ENCODE measurements around the gene CHD9. TPM values are rescaled to one million over a fixed set of nuclear protein-coding genes. Genes with fewer than 3 reads are reported as not detected.
"Not testable (repeated sequence)": the region's sequence is repeated elsewhere in the genome, so short reads cannot be mapped to it uniquely, and the experiment has no call there.

CHD9 gene
- total RNA-seq, 2 donors from 2014 or later: 29.2 to 38.1 TPM

DNA sequence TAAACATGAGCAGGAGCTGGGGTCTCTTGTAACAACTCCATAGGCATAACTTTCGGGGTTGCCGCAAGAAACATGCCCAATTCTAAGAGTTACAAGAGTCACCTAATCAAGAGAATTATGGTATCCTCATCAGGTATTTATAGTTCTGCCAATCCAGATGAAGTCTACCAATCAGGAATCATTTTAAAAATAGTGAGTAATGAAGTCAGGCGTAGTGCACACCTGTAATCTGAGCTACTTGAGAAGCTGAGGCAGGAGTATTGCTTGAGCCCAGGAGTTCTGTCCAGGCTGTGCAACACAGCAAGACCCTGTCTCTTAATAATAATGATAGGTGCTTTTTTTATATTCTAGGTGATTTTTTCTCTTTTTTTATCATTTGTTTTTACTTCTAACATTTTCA is 251.0 kb downstream of the CHD9 start:
- Mint-ChIP-seq H3K27me3 (no peaks in the 10 kb centered on the region), H3K27ac (no peak overlapping the region)
- ATAC-seq: no peak

DNA sequence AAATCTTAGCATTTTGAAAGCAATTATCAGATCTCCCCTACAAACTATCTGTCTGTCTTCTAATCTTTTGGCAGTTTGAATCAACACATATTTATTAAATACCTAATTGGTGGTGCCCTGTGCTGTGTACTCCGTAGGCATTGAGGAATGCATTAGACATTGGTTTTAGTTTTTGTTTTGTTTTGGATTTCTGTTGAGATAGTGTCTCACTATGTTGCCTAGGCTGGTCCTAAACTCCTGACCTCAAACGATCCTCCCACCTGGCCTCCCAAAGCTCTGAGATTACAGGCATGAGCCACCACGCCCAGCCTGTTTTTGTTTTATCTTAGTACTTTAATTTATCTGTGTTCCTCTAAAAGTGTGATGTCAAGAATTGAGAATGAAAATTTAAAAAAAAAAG is 254.7 kb downstream of the CHD9 start:
- ATAC-seq: no peak
- Mint-ChIP-seq H3K27me3 (no peaks in the 10 kb centered on the region), H3K4me3 (no peak overlapping the region), H3K27ac (no peak overlapping the region), H3K36me3 (peaks cover 13% of the 10 kb centered on the region), H3K4me1 (ENCODE audit: low read depth in 2 of 2) (no peaks in the 10 kb centered on the region), H3K9me3 (no peaks in the 10 kb centered on the region)
- no peak for DNase-seq (ENCODE audit: low spot score)

More for the DNA sequence above, 251.0 kb downstream of the CHD9 start:
- no peaks in the 10 kb centered on the region for H3K4me1 Mint-ChIP-seq (ENCODE audit: low read depth in 2 of 2)
- H3K9me3 Mint-ChIP-seq: no peaks in the 10 kb centered on the region
- peaks cover 16% of the 10 kb centered on the region for H3K36me3 Mint-ChIP-seq
- no peak overlapping the region for H3K4me3 Mint-ChIP-seq
- no peak for DNase-seq (ENCODE audit: low spot score)

DNA sequence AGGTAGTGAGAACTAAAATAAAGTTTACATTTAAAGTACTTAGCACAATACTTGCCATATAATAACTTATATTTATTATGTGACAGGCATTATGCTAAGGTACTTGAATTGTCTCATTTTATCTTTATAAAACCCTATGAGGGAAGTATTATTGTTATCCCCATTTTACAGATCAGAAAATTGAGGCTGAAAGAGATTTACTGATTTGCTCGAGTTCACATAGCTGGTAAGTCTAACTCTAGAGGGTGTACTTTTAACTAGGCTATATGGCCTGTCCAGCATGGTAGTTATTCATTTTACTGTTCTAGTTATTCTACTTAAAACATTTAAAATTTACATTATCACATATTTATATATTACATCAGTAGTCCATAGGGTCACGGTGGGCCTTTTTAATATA is 266.2 kb downstream of the CHD9 start:
- Mint-ChIP-seq H3K27ac (no peak overlapping the region), H3K27me3 (no peaks in the 10 kb centered on the region), H3K36me3 (no peaks in the 10 kb centered on the region), H3K4me1 (ENCODE audit: low read depth in 2 of 2) (no peaks in the 10 kb centered on the region), H3K4me3 (no peak overlapping the region), H3K9me3 (no peaks in the 10 kb centered on the region)
- DNase-seq (ENCODE audit: low spot score) (no peak), ATAC-seq (no peak)

DNA sequence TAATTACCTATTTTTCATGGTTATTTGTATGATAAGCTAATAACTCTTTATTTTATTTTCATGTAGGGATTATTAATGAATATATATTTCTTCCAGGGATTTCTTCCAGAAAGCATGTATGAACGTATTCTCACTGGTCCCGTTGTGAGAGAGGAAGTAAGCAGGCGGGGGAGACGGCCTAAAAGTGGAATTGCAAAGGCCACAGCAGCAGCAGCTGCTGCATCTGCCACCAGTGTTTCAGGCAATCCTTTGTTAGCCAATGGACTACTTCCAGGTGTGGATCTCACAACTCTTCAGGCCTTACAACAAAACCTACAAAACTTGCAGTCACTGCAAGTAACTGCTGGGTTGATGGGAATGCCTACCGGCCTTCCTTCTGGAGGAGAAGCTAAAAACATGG is 269.1 kb downstream of the CHD9 start:
- H3K27me3 Mint-ChIP-seq: no peaks in the 10 kb centered on the region
- no peak overlapping the region for H3K4me3 Mint-ChIP-seq
- DNase-seq (ENCODE audit: low spot score) (no peak), ATAC-seq (no peak)
- H3K9me3 Mint-ChIP-seq: no peaks in the 10 kb centered on the region
- H3K4me1 Mint-ChIP-seq (ENCODE audit: low read depth in 2 of 2): no peaks in the 10 kb centered on the region
- H3K36me3 Mint-ChIP-seq: no peaks in the 10 kb centered on the region
- H3K27ac Mint-ChIP-seq: no peak overlapping the region

DNA sequence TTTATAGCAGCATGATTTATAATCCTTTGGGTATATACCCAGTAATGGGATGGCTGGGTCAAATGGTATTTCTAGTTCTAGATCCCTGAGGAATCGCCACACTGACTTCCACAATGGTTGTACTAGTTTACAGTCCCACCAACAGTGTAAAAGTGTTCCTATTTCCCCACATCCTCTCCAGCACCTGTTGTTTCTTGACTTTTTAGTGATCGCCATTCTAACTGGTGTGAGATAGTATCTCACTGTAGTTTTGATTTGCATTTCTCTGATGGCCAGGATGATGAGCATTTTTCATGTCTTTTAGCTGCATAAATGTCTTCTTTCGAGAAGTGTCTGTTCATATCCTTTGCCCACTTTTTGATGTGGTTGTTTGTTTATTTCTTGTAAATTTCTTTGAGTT is 276.2 kb downstream of the CHD9 start:
- DNase-seq (ENCODE audit: low spot score); H3K9me3 Mint-ChIP-seq; H3K27ac Mint-ChIP-seq; H3K36me3 Mint-ChIP-seq; H3K4me3 Mint-ChIP-seq; H3K27me3 Mint-ChIP-seq; ATAC-seq: not testable (repeated sequence)
- H3K4me1 Mint-ChIP-seq (ENCODE audit: low read depth in 2 of 2): peaks cover 6 to 18% of the 10 kb centered on the region in 2 donors

DNA sequence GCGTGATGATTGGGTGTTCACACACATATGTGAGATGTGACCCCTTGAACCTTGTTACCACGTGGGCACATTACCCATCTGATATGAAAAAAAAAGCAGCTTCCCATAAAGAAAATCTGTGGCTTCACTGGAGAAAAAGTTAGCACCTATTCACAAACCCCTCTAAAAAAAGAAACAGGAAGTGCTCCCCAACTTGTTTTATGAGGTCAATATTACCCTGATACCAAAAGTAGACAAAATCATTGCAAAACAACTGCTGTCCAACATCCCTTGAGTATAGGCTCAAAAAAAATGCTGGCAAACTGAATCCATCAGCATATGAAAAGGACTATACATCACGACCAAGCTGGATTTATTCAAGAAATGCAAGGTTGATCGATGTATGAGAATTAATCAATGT is 279.8 kb downstream of the CHD9 start:
- Mint-ChIP-seq H3K9me3 (peaks cover 3% of the 10 kb centered on the region), H3K4me3 (no peak overlapping the region), H3K4me1 (ENCODE audit: low read depth in 2 of 2) (peaks cover 6 to 18% of the 10 kb centered on the region in 2 donors), H3K27me3 (peaks cover 0 to 2% of the 10 kb centered on the region in 2 donors), H3K27ac (no peak overlapping the region), H3K36me3 (peaks cover 6% of the 10 kb centered on the region)
- ATAC-seq: no peak
- DNase-seq (ENCODE audit: low spot score): no peak

DNA sequence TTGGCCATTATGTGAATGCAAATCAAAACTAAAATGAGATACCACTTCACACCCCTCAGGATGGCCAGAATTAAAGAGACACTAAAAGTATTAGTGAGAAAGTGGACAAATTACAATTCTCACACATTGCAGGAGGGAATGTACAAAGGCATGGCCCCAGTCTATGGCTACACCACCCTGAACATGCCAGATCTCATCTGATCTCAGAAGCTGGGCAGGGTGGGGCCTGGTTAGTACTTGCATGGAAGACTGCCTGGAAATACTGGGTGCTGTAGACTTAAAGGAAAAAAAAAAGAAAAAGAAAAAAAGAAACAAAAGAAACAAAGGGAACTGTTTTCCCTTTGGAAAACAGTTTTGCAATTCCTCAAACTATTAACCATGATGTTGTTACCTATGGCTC is 282.5 kb downstream of the CHD9 start:
- no peaks in the 10 kb centered on the region for H3K36me3 Mint-ChIP-seq
- peaks cover 0 to 2% of the 10 kb centered on the region in 2 donors for H3K27me3 Mint-ChIP-seq
- no peak overlapping the region for H3K27ac Mint-ChIP-seq
- ATAC-seq: no peak
- H3K4me3 Mint-ChIP-seq: no peak overlapping the region
- peaks cover 6 to 18% of the 10 kb centered on the region in 2 donors for H3K4me1 Mint-ChIP-seq (ENCODE audit: low read depth in 2 of 2)
- H3K9me3 Mint-ChIP-seq: no peaks in the 10 kb centered on the region
- no peak for DNase-seq (ENCODE audit: low spot score)

DNA sequence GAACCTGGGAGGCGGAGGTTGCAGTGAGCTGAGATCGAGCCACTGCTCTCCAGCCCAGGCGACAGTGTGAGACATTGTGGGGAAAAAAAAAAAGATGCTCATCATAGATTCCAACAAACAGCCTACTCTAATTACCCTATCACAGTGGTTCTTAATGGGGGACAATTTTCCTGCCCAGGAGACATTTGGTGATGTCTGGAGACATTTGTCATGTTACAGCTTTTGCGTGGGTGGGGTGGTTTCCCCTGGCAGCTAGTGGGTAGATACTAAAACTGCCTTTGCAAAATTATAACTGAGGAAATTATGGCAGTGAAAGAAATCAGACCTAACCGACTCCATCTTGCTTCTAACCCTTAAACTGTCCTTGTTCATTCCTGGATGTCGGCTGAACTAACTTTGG is 287.0 kb downstream of the CHD9 start:
- Mint-ChIP-seq H3K36me3 (no peaks in the 10 kb centered on the region), H3K4me1 (ENCODE audit: low read depth in 2 of 2) (no peaks in the 10 kb centered on the region), H3K27ac (no peak overlapping the region), H3K4me3 (no peak overlapping the region), H3K9me3 (no peaks in the 10 kb centered on the region), H3K27me3 (peaks cover 0 to 2% of the 10 kb centered on the region in 2 donors)
- DNase-seq (ENCODE audit: low spot score): no peak
- no peak for ATAC-seq

DNA sequence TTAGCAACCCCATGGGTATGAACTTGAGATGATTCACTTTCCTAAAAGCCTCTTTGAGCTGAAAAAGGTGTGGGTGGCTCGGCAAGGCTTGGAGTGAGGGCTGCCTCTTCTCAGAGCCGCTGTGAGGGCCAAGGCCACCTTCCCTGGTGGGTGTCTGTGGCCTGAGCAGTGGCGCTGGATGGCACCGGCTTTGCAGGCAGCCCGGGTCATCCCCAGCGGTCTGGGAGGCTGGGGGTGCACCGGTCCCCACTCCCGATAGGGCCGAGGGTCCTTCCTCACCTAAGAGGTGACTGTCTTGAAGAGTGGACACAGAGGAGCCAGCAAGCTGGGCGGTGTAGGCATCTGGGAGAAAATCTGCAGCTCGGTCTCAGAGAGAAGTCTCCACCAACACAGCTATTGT is 300.3 kb downstream of the CHD9 start:
- H3K9me3 Mint-ChIP-seq: no peaks in the 10 kb centered on the region
- H3K36me3 Mint-ChIP-seq: no peaks in the 10 kb centered on the region
- no peak for DNase-seq (ENCODE audit: low spot score)
- ATAC-seq: peak; percentile 20 to 36
- H3K27me3 Mint-ChIP-seq: peaks cover 10 to 13% of the 10 kb centered on the region in 2 donors
- no peak overlapping the region for H3K27ac Mint-ChIP-seq
- H3K4me1 Mint-ChIP-seq (ENCODE audit: low read depth in 2 of 2): peaks cover 0 to 3% of the 10 kb centered on the region in 2 donors
- no peak overlapping the region for H3K4me3 Mint-ChIP-seq

DNA sequence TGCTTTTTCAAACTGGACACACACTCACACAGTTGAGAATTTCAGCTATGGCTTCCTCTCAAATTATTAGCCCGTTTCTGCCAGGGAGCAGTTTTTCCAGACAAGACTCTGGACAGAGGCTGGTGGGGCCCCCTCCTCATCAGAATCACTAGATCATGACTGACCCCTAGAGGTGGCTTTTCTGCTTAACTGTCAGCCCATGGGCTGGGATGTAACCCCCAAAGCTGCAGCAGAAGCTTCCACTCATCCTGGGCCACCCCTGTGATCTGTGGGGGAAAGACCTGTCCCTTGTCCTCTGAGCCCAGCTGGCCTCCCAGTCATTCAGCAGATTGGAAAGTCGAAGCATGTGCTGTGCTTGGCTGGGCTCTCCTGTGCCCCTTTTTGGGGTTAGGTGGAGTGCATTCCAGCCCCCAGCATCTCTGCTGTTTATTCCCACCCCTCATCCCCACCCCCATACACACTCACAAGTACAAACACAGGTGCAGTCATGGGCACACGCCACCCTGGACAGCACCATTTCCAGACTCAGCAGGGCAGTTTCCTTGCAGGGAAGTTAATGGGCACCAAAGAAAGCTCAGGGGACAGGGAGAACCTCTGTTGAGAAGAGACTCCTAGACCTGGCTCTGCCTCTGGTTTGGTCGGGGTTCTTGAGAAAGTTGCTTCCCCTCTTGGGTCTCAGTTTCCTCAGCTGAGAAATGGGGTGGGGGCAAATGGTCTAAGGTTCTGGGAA is 301.9 kb downstream of the CHD9 start:
- H3K27me3 Mint-ChIP-seq: peaks cover 10 to 13% of the 10 kb centered on the region in 2 donors
- no peaks in the 10 kb centered on the region for H3K36me3 Mint-ChIP-seq
- no peak overlapping the region for H3K27ac Mint-ChIP-seq
- ATAC-seq (no peak), DNase-seq (ENCODE audit: low spot score) (no peak)
- no peaks in the 10 kb centered on the region for H3K9me3 Mint-ChIP-seq
- peaks cover 0 to 3% of the 10 kb centered on the region in 2 donors for H3K4me1 Mint-ChIP-seq (ENCODE audit: low read depth in 2 of 2)
- H3K4me3 Mint-ChIP-seq: no peak overlapping the region

DNA sequence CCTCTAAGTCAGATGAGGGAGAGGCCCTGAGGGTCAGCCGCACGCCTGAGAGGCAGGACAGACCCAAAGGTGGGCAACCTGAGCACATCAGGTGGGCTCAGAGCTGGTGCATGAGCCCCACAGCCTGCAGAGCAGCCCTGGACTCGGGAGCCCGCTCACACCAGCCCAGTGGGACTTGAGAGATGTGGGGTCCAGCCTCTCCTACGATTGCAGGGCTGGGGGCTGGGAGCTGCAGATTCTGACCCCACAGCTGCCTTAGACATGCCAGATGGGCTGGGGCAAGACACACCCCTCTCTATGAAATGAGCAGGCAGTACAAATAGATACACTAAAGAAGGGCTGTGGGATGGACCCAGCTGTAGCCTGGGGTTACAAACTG is 302.4 kb downstream of the CHD9 start:
- no peak for ATAC-seq

DNA sequence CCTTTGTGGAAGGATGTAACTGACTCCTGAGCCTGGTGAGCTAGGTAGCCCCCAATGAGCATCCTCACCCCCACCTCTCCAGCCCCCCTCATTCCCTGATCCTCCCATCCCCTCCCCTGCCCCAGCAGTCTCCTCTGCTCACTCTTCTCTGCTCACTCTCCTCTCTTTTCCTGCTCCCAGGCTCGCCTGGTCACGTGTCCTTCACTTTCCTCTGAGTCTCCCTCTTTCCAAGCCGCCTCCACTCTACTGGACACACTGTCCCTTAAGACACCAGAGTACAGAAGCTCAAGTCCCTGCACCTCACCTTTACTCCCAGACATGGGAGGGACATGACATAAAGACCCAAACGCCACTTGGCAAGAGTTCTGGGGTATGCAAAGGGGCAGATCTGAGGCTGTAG is 303.2 kb downstream of the CHD9 start:
- no peaks in the 10 kb centered on the region for H3K36me3 Mint-ChIP-seq
- no peak overlapping the region for H3K27ac Mint-ChIP-seq
- no peak overlapping the region for H3K4me3 Mint-ChIP-seq
- DNase-seq (ENCODE audit: low spot score) (no peak), ATAC-seq (no peak)
- H3K9me3 Mint-ChIP-seq: no peaks in the 10 kb centered on the region
- peaks cover 0 to 3% of the 10 kb centered on the region in 2 donors for H3K4me1 Mint-ChIP-seq (ENCODE audit: low read depth in 2 of 2)
- peaks cover 10 to 13% of the 10 kb centered on the region in 2 donors for H3K27me3 Mint-ChIP-seq

More for the DNA sequence above, 302.4 kb downstream of the CHD9 start:
- peaks cover 10 to 13% of the 10 kb centered on the region in 2 donors for H3K27me3 Mint-ChIP-seq
- DNase-seq (ENCODE audit: low spot score): no peak
- H3K36me3 Mint-ChIP-seq: no peaks in the 10 kb centered on the region
- no peak overlapping the region for H3K4me3 Mint-ChIP-seq
- no peaks in the 10 kb centered on the region for H3K9me3 Mint-ChIP-seq
- H3K27ac Mint-ChIP-seq: no peak overlapping the region
- peaks cover 0 to 3% of the 10 kb centered on the region in 2 donors for H3K4me1 Mint-ChIP-seq (ENCODE audit: low read depth in 2 of 2)

DNA sequence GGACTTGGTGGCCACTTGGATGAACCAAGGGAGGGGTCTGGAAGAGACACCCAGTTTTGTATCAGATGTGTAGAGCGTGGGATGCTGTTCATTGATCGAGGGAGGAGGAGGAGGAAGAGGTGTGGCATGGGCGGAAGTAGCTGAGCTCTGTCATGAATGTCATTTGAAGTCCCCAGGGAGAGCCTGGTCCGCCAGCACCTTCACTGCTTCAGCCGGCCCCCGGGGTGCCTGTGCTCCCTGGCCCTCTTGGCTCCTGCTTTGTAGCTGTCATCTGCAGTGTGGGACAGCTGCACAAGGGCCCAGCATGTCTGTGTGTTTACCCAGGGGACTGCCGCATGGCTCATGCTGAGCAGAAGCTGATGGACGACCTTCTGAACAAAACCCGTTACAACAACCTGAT is 304.1 kb downstream of the CHD9 start:
- no peak for ATAC-seq
- Mint-ChIP-seq H3K9me3 (no peaks in the 10 kb centered on the region), H3K27me3 (peaks cover 10 to 13% of the 10 kb centered on the region in 2 donors), H3K4me3 (no peak overlapping the region), H3K4me1 (ENCODE audit: low read depth in 2 of 2) (peaks cover 0 to 3% of the 10 kb centered on the region in 2 donors), H3K27ac (no peak overlapping the region), H3K36me3 (no peaks in the 10 kb centered on the region)
- DNase-seq (ENCODE audit: low spot score): no peak

DNA sequence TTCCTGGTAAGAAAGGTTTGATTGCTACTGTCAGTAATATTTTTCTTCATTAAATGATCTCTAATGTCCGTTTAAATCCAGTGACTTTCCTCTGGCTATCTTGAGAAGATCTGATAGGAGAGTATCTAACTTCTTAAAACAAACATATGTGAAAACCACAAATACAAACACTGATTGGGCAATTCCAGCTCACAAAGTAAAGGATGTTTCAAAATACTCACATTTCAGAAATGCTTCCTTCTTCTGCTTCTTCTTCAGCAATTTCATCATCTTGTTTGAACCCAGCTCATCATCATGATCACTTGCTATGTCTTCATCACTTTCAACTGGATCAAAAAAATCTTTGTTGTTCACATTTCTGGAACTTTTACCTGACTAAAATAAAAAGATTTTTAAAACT is 315.1 kb downstream of the CHD9 start:
- Mint-ChIP-seq H3K27me3 (peaks cover 0 to 13% of the 10 kb centered on the region in 2 donors), H3K4me3 (no peak overlapping the region), H3K4me1 (ENCODE audit: low read depth in 2 of 2) (peaks cover 8 to 11% of the 10 kb centered on the region in 2 donors), H3K9me3 (no peaks in the 10 kb centered on the region), H3K27ac (no peak overlapping the region), H3K36me3 (no peaks in the 10 kb centered on the region)
- DNase-seq (ENCODE audit: low spot score) (no peak), ATAC-seq (no peak)

DNA sequence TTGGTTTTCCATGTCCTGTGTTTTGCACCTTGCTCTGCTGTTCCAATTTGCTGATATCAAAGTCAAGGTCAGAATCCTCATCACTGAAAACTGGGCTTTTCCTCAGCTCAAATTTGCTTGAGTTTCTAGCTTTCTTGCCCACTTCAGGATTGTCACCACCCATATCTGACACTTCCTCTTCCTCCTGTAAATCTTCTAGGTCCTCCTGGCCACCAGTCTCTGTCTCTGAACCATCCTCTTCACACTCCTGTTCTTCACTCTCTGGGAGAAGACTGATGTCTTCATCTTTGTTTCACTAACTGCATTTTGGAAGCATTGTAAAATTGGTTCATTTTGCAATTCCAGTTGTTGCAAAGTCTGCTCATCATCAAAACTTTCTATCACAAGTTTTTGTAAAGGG is 316.0 kb downstream of the CHD9 start:
- Mint-ChIP-seq H3K27me3 (peaks cover 0 to 13% of the 10 kb centered on the region in 2 donors), H3K36me3 (no peaks in the 10 kb centered on the region)

More for the DNA sequence above, 316.0 kb downstream of the CHD9 start:
- H3K4me1 Mint-ChIP-seq (ENCODE audit: low read depth in 2 of 2): peaks cover 8 to 12% of the 10 kb centered on the region in 2 donors
- no peaks in the 10 kb centered on the region for H3K9me3 Mint-ChIP-seq
- DNase-seq (ENCODE audit: low spot score): no peak
- no peak for ATAC-seq
- no peak overlapping the region for H3K4me3 Mint-ChIP-seq
- no peak overlapping the region for H3K27ac Mint-ChIP-seq
